SK-N-DZ (cell line): ENCODE measurements around the gene EPB41L4A.
A peak's percentile ranks its signal among the peaks of the same experiment; 100 is the strongest.

ENCODE experiments used
- DNase-seq: peaks from one replicate; pipeline ENCODE4 v3.0.0-alpha.2; 2015; ENCODE audit warnings: low spot score

EPB41L4A gene

GRCh38 chr5:112355058-112355685 lies 63.9 kb downstream of the EPB41L4A start:
- DNase-seq: no peak

GRCh38 chr5:112353678-112354077 lies 65.4 kb downstream of the EPB41L4A start:
- no peak for DNase-seq

GRCh38 chr5:112351225-112351624 lies 67.9 kb downstream of the EPB41L4A start:
- DNase-seq: no peak

- DNase-seq: no peak
Measured at GRCh38 chr5:112350626-112351025, 68.5 kb downstream of the EPB41L4A start.

GRCh38 chr5:112349371-112349770 lies 69.7 kb downstream of the EPB41L4A start:
- DNase-seq: no peak

GRCh38 chr5:112348915-112349314 lies 70.2 kb downstream of the EPB41L4A start:
- DNase-seq: no peak

- no peak for DNase-seq
Measured at GRCh38 chr5:112348387-112348786, 70.7 kb downstream of the EPB41L4A start.

GRCh38 chr5:112346411-112347044 lies 72.5 kb downstream of the EPB41L4A start:
- DNase-seq: no peak

GRCh38 chr5:112344540-112344939 lies 74.5 kb downstream of the EPB41L4A start:
- DNase-seq: no peak

- peak; percentile 71 for DNase-seq
Measured at GRCh38 chr5:112342389-112342788, 76.7 kb downstream of the EPB41L4A start.

GRCh38 chr5:112339761-112340160 lies 79.3 kb downstream of the EPB41L4A start:
- no peak for DNase-seq

- no peak for DNase-seq
Measured at GRCh38 chr5:112338681-112339337, 80.3 kb downstream of the EPB41L4A start.

- DNase-seq: no peak
Measured at GRCh38 chr5:112333331-112333781, 85.7 kb downstream of the EPB41L4A start.

- DNase-seq: no peak
Measured at GRCh38 chr5:112331892-112332291, 87.2 kb downstream of the EPB41L4A start.

GRCh38 chr5:112329419-112330090 lies 89.5 kb downstream of the EPB41L4A start:
- DNase-seq: peak; percentile 10

- no peak for DNase-seq
Measured at GRCh38 chr5:112323166-112323565, 95.9 kb downstream of the EPB41L4A start.

- no peak for DNase-seq
Measured at GRCh38 chr5:112320408-112320807, 98.7 kb downstream of the EPB41L4A start.

- DNase-seq: no peak
Measured at GRCh38 chr5:112318346-112318745, 100.7 kb downstream of the EPB41L4A start.

- DNase-seq: no peak
Measured at GRCh38 chr5:112317866-112318265, 101.2 kb downstream of the EPB41L4A start.

- peak; percentile 14 for DNase-seq
Measured at GRCh38 chr5:112316731-112317130, 102.3 kb downstream of the EPB41L4A start.

- no peak for DNase-seq
Measured at GRCh38 chr5:112316006-112316405, 103.1 kb downstream of the EPB41L4A start.
